GM12878 (cell line): ENCODE data around the gene PLEKHA5. TPM values are rescaled to one million over a fixed set of nuclear protein-coding genes. Genes with fewer than 3 reads are reported as not detected.

ENCODE experiments used
- ATAC-seq: fragments of 200-7000 bp; cut with Tn5 transposase; 3 replicates; pipeline ENCODE4 v1.9.1; 2020; ENCODE audit warnings: mild to moderate bottlenecking, moderate library complexity
- BruUV-seq: library from RNA; stranded (reverse); fragments of 400-500 nt; replicated peaks from 2 replicates; lab custom pipeline; 2021; lab: Mats Ljungman, UMichigan
- CTCF ChIA-PET: fragments of 300-600 bp; sonication (Branson Sonifier 250); formaldehyde crosslinking; extraction: SDS; loops from one replicate; lab custom pipeline; 2021; ENCODE audit warnings: inconsistent platforms; lab: Yijun Ruan, JAX
- POLR2A ChIA-PET: fragments of 350-600 bp; formaldehyde crosslinking; extraction: SDS; loops from one replicate; lab custom pipeline; 2021; ENCODE audit warnings: inconsistent platforms; lab: Charles Lee
- RAD21 ChIA-PET: fragments of 300-600 bp; sonication (Branson Sonifier 250); formaldehyde crosslinking; loops from one replicate; lab custom pipeline; 2023; ENCODE audit warnings: antibody characterized with exemption; ENCODE audit not compliant: unreplicated experiment; lab: Charles Lee
- SMC1A ChIA-PET: fragments of 300-600 bp; sonication (Branson Sonifier 250); formaldehyde crosslinking; loops from one replicate; lab custom pipeline; 2023; ENCODE audit not compliant: unreplicated experiment, uncharacterized antibody; lab: Charles Lee
- DNase-seq: peaks from one replicate; pipeline ENCODE4 v3.0.0-alpha.2; 2011; ENCODE audit warnings: low read depth, low spot score
- FAIRE-seq: peaks from 3 replicates; lab custom pipeline; 2011; peaks lifted over from hg19 to GRCh38; lab: Jason Lieb, UNC
- H2AFZ ChIP-seq: 2 replicates; pipeline ENCODE4 v1.6.0; 2011; ENCODE audit warnings: low read depth, low read length, control low read depth; ENCODE audit not compliant: control insufficient read depth
- H3K27ac ChIP-seq: 2 replicates; pipeline ENCODE4 v1.5.1; 2011; ENCODE audit warnings: control low read depth; ENCODE audit not compliant: control insufficient read depth, insufficient read depth
- H3K27me3 ChIP-seq, 2 experiments: replicated peaks in 1 of 2; 2 replicates each; pipeline versions ENCODE4 v1.6.0 to v1.6.1; 2011; ENCODE audit warnings: low read length in 1 of 2; ENCODE audit not compliant: control insufficient read depth in 2 of 2, insufficient read depth in 2 of 2
- H3K36me3 ChIP-seq, 2 experiments: 2 replicates each; pipeline ENCODE4 v1.5.1; 2011; ENCODE audit warnings: low read length in 1 of 2; ENCODE audit not compliant: control insufficient read depth in 2 of 2, insufficient read depth in 2 of 2
- H3K4me1 ChIP-seq: 2 replicates; pipeline ENCODE4 v1.6.1; 2011; ENCODE audit warnings: mild to moderate bottlenecking, low read length, moderate library complexity, mixed read lengths; ENCODE audit not compliant: control insufficient read depth, insufficient read depth
- H3K4me2 ChIP-seq: 2 replicates; pipeline ENCODE4 v1.6.0; 2011; ENCODE audit warnings: control low read depth; ENCODE audit not compliant: control insufficient read depth, insufficient read depth
- H3K4me3 ChIP-seq: fragments of 200-600 bp; sonication (generic); 2 replicates; pipeline ENCODE4 v1.5.1; 2016
- H3K79me2 ChIP-seq: 2 replicates; pipeline ENCODE4 v1.6.0; 2011; ENCODE audit warnings: low read length; ENCODE audit not compliant: control insufficient read depth, insufficient read depth
- H3K9ac ChIP-seq: 2 replicates; pipeline ENCODE4 v1.8.0; 2011; ENCODE audit warnings: low read length, control low read depth, mixed read lengths; ENCODE audit not compliant: control insufficient read depth, insufficient read depth
- H3K9me3 ChIP-seq: replicated peaks from 3 replicates; pipeline ENCODE4 v1.5.1; 2011; ENCODE audit warnings: mild to moderate bottlenecking, low read length; ENCODE audit not compliant: control insufficient read depth, insufficient read depth
- H4K20me1 ChIP-seq: 2 replicates; pipeline ENCODE4 v1.6.0; 2011; ENCODE audit not compliant: control insufficient read depth, insufficient read depth
- BRCA1 ChIP-seq: IDR thresholded peaks from 2 replicates; pipeline ENCODE4 v1.6.1; 2011; ENCODE audit warnings: low read depth, low read length, improper control_type of control experiment
- CBX5 ChIP-seq: sonication (generic); IDR thresholded peaks from 2 replicates; pipeline ENCODE4 v1.6.1; 2016; ENCODE audit warnings: low read depth, moderate library complexity, mild to moderate bottlenecking, inconsistent platforms
- FOXK2 ChIP-seq: fragments of 450-650 bp; IDR thresholded peaks from 2 replicates; pipeline ENCODE4 v1.6.1; 2017; ENCODE audit warnings: mild to moderate bottlenecking, moderate library complexity
- JUND ChIP-seq: IDR thresholded peaks from 2 replicates; pipeline ENCODE4 v1.6.1; 2012; ENCODE audit warnings: low read depth, mild to moderate bottlenecking, low read length, improper control_type of control experiment, moderate library complexity
- NBN ChIP-seq: fragments of 450-650 bp; IDR thresholded peaks from 2 replicates; pipeline ENCODE4 v1.6.1; 2016
- SREBF1 ChIP-seq: IDR thresholded peaks from 2 replicates; pipeline ENCODE4 v1.6.1; 2012; ENCODE audit warnings: mild to moderate bottlenecking, low read length
- ZBTB33 ChIP-seq: fragments of 450-650 bp; IDR thresholded peaks from 2 replicates; pipeline ENCODE4 v1.6.1; 2017; ENCODE audit warnings: mild to moderate bottlenecking
- WGBS: methylation state at CpG from one replicate; pipeline ENCODE4 v1.1.6; 2016; ENCODE audit warnings: low lambda C conversion rate; ENCODE audit not compliant: insufficient replicate concordance, insufficient coverage; ENCODE audit errors: missing lambda C conversion rate; 5-methylcytosine and 5-hydroxymethylcytosine counted together
- in situ Hi-C: fragments of 300-500 bp; cut with MboI; formaldehyde crosslinking; loops from 9 replicates; pipeline ENCODE4 v1.14.3; 2018; ENCODE audit warnings: mixed read lengths
- intact Hi-C: fragments of 100-400 bp; cut with micrococcal nuclease; formaldehyde crosslinking; loops from one replicate; pipeline ENCODE4 v1.14.2; 2022; ENCODE audit not compliant: unreplicated experiment
- polyA plus RNA-seq, 11 experiments: library from polyadenylated mRNA; depleted of rRNA in 4 of 11; unstranded in 6 of 11; stranded (reverse) in 5 of 11; fragments of >200 nt; fragmentation: Nextera tagmentation in 4 of 11; fragmentation: Illumina TruSeq in 1 of 11; extraction: Ambion mirVana in 4 of 11; extraction: Trizol in 1 of 11; gene quantifications; 1 replicate in 1 of 11; 2 replicates in 10 of 11; pipeline versions ENCODE4 v1.2.1 to v1.2.3, GENCODE V29; 2011 to 2016; ENCODE audit warnings: inconsistent platforms in 2 of 11, missing spikeins in 2 of 11, low read depth in 1 of 11
- total RNA-seq, 4 experiments: library from RNA; depleted of rRNA in 3 of 4; stranded (reverse); fragments of >200 nt in 3 of 4; fragmentation: Illumina TruSeq in 1 of 4; extraction: Trizol in 1 of 4; gene quantifications; 2 replicates each; pipeline versions ENCODE4 v1.2.1 to v1.2.3, GENCODE V29; 2013 to 2021

PLEKHA5 gene
- total and polyA plus RNA-seq, 10 of the 15 experiments (the other 5 are each of a cell fraction or from before 2014, with no cell fraction given) = 0.09 to 0.33 (median 0.18) TPM; not detected in 3

GRCh38 chr12:19301688-19302087 is 172.2 kb downstream of the PLEKHA5 start (continued):
- TF ChIP-seq ZBTB33 (no peak), FOXK2 (no peak)

DNA sequence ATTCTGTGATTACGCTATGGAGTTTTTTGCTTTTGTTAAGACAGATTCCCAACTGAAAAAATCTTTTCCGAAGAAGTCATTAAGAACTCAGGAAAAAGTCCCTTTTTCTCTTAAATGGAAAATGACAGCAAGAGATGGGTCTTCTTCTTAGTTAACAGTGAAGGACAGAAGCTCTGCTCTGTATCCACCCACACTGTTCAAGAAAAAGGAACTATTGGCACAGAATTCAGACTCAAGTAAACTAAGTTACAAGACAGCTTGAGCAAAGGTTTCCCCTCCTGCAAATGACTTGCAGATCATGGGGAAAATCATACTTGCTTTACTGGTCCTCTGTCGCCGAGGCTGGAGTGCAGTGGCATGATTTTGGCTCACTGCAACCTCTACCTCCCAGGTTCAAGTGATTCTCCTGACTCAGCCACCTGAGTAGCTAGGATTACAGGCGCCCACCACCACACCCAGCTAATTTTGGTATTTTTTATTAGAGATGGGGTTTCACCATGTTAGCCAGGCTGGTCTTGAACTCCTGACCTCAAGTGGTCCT is 172.6 kb downstream of the PLEKHA5 start:
- Histone ChIP-seq H3K27ac (no peak overlapping the region), H3K4me2 (no peak overlapping the region), H2AFZ (no peak overlapping the region), H4K20me1 (no peaks in the 10 kb centered on the region), H3K9me3 (no peaks in the 10 kb centered on the region), H3K27me3 (no peaks in the 10 kb centered on the region), H3K4me1 (no peaks in the 10 kb centered on the region), H3K79me2 (no peaks in the 10 kb centered on the region), H3K4me3 (no peak overlapping the region), H3K9ac (no peak overlapping the region), H3K36me3 (no peaks in the 10 kb centered on the region)
- in situ Hi-C loops = no loop called here
- ATAC-seq (no peak), DNase-seq (no peak), FAIRE-seq (no peak)
- WGBS = 18% methylated on average over 5 of the region's 5 CpGs
- intact Hi-C loops = no loop called here
- ChIA-PET RAD21 (no interaction called here), CTCF (interaction anchor here (0.8 kb wide), 1 partner anchor 9 kb away, joined by 3 read pairs; no protein-coding TSS in a partner anchor), SMC1A (no interaction called here), POLR2A (no interaction called here)
- TF ChIP-seq JUND (no peak), BRCA1 (no peak), NBN (no peak), SREBF1 (no peak), CBX5 (no peak)
- BruUV-seq = no TSS peak
